Erythroblast (primary cell): ENCODE measurements around the gene MAOA.

Source experiments
- GATA1 ChIP-seq: IDR thresholded peaks from 2 replicates; pipeline ENCODE4 v1.6.1; 2011; ENCODE audit warnings: low read depth, mild to moderate bottlenecking, control low read depth, low read length, moderate library complexity
- POLR2A ChIP-seq: IDR thresholded peaks from 2 replicates; pipeline ENCODE4 v1.6.1; 2011; ENCODE audit warnings: mild to moderate bottlenecking, low read length

GRCh38 chrX:43654431-43655150 lies 1.5 kb upstream of the MAOA start:
- TF ChIP-seq POLR2A, result no peak
- no peak for TF ChIP-seq GATA1
